Lower leg skin (tissue), 4 donors: ENCODE results near the gene LETM1. TPM values are rescaled to one million over a fixed set of nuclear protein-coding genes. Genes with fewer than 3 reads are reported as not detected.

ENCODE experiments used
- DNase-seq, 2 donors: peaks; one replicate each; pipeline ENCODE4 v3.0.0-alpha.2; 2019; ENCODE audit warnings: low spot score in 2 of 2
- H3K4me3 ChIP-seq: fragments of 200-600 bp; sonication (generic); 2 replicates; pipeline ENCODE4 v1.5.1; 2017; ENCODE audit warnings: mild to moderate bottlenecking, low read depth; ENCODE audit not compliant: poor library complexity, severe bottlenecking
- POLR2A ChIP-seq, 2 donors: fragments of 450-650 bp; IDR thresholded peaks; one replicate each; pipeline ENCODE4 v1.6.1; 2016 to 2017; ENCODE audit warnings: antibody characterized with exemption in 2 of 2, mild to moderate bottlenecking in 1 of 2, moderate library complexity in 1 of 2
- WGBS, 2 donors: methylation state at CpG; one replicate each; pipeline ENCODE4 v1.1.5; 2018; 5-methylcytosine and 5-hydroxymethylcytosine counted together
- intact Hi-C: fragments of 100-400 bp; cut with DNase I; formaldehyde crosslinking; loops from one replicate; pipeline ENCODE4 v1.15.0; 2023; ENCODE audit warnings: low total_unique reads
- total RNA-seq, 4 donors: library from RNA; depleted of rRNA; stranded (reverse); fragments of >200 nt; gene quantifications; one replicate each; pipeline ENCODE4 v1.1.0, GENCODE V29; 2016
- TF ChIP-seq, protein P1 (sequence below), 3 donors: fragments of 450-650 bp; IDR thresholded peaks; one replicate each; pipeline ENCODE4 v1.5.1; 2016; ENCODE audit warnings: antibody characterized with exemption in 3 of 3, mild to moderate bottlenecking in 3 of 3, moderate library complexity in 2 of 3

The LETM1 gene
- total RNA-seq, 4 donors from 2014 or later: 27.2 to 49.9 (median 39.0) TPM

DNA sequence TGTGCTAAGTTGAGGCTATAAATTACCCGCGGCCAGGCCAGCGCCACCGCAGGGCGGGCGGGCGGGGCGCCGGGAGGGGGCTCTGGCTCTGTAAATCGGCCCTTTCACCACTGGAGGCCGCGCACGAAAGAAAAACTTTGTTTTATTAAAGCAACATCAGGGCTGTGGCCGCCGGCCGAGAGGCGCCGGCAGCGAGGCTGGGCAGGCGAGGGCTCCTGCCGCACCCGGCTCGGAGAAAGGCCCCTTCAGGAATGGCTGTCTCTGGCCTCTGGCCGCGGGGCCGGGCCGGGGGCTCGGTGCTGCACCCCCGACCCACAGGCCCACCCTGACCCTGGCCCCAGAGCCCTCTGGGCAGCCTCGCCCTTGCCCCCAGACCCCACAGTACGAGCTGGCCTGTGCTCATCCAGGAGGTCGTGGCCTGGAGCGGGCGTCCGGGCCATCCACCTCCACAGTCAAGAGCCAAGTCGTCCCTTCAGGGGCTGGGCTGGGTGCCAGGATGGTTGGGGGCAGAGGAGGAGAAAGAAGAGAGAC, 92.3 kb downstream of the LETM1 start:
- TF ChIP-seq, protein P1, sequence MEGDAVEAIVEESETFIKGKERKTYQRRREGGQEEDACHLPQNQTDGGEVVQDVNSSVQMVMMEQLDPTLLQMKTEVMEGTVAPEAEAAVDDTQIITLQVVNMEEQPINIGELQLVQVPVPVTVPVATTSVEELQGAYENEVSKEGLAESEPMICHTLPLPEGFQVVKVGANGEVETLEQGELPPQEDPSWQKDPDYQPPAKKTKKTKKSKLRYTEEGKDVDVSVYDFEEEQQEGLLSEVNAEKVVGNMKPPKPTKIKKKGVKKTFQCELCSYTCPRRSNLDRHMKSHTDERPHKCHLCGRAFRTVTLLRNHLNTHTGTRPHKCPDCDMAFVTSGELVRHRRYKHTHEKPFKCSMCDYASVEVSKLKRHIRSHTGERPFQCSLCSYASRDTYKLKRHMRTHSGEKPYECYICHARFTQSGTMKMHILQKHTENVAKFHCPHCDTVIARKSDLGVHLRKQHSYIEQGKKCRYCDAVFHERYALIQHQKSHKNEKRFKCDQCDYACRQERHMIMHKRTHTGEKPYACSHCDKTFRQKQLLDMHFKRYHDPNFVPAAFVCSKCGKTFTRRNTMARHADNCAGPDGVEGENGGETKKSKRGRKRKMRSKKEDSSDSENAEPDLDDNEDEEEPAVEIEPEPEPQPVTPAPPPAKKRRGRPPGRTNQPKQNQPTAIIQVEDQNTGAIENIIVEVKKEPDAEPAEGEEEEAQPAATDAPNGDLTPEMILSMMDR (IDR thresholded peaks at IDR 0.05): no peak
- no peak for TF ChIP-seq POLR2A (IDR thresholded peaks at IDR 0.05)
- no peak overlapping the region for H3K4me3 ChIP-seq
- 13 to 16% methylated on average over 20 to 36 of the region's 36 CpGs for WGBS, 2 donors
- DNase-seq: no peak
- intact Hi-C loops: no loop called here

DNA sequence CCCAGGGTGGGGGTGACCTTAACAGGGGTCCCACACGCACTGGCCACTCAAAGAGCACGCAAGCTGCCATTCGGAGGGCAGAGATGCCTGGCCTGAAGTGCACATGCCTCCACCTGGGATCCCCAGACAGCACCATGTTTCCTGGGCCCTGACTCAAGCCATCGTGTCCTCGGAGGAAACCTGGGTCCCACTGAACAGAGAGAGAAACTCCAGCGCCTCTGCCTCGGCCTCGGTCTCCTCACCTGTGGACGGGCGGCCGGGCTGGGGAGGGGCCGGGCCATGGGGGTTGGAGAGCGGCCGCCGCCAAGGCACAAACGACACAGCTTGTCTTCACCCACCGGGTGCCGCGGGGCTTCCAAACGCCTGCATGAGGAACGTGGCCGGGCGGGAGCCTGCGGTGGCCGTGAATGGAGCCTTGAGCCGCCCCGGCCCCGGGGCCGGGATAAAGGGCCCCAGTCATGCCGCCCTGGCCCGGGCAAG, 92.8 kb downstream of the LETM1 start:
- 0 to 31% methylated on average over 2 to 18 of the region's 31 CpGs for WGBS, 2 donors
- no peak overlapping the region for H3K4me3 ChIP-seq
- TF ChIP-seq, protein P1 (IDR thresholded peaks at IDR 0.05): no peak
- no peak for TF ChIP-seq POLR2A (IDR thresholded peaks at IDR 0.05)
- DNase-seq: no peak
- intact Hi-C loops: no loop called here

DNA sequence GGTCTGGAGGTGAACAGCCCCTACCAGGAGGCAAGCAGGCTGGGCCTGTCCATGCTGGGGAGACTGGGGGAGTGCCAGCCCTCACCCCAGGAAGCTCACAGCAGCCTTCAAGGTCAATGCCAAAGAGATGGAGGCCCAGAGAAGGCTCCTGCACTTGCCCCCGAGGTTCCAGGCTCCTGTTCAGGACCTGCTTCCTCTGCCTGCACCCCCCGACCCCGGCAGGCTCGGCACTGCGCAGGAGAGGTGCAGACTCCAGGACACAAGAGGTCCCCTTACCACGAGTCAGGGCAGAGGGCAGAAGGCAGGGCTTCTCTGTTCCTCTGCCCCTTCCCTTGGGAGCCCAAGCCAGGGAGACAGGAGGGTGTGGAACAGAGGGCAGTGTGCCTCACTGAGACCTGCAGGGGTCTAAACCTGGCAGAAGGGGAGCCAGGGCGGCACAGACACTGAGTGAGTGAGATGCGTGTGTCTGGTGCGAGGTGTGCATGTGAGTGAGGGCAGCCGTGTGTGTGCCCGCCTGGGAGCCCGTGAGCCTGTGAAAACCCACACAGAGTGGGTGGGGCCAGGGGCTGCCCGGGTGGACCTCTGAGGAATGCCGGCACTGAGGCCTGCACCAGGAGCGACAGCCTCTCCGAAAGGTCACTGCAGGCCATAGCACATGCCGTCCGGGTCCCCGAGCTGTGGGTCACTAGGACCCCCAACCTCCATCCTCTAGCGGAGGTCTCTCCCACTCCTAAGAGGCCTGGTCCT, 93.5 kb downstream of the LETM1 start:
- no peak overlapping the region for H3K4me3 ChIP-seq
- intact Hi-C loops: no loop called here
- DNase-seq: no peak
- no peak for TF ChIP-seq POLR2A (IDR thresholded peaks at IDR 0.05)
- TF ChIP-seq, protein P1 (IDR thresholded peaks at IDR 0.05): no peak
- 74 to 79% methylated on average over 19 to 20 of the region's 20 CpGs for WGBS, 2 donors

Other genes starting within 250 kb of the LETM1 start
- 1 to 10 TPM; 1.2 to 7.5 (median 3.7) TPM for gene FAM53A, start 171.8 kb downstream of the LETM1 start, total RNA-seq
- 10 to 100 TPM; 45.8 to 66.9 (median 59.4) TPM for gene SLBP, start 143.8 kb downstream of the LETM1 start, total RNA-seq
- 10 to 100 TPM; 31.0 to 62.0 (median 57.6) TPM for gene TMEM129, start 134.8 kb downstream of the LETM1 start, total RNA-seq
- 10 to 100 TPM in 1 of 4 donors, 1 to 10 TPM in 3; 6.1 to 10.0 (median 7.9) TPM for gene TACC3, start 134.6 kb downstream of the LETM1 start, total RNA-seq
- 100 to 1,000 TPM; 438 to 805 (median 489) TPM for gene FGFR3, start 62.9 kb downstream of the LETM1 start, total RNA-seq
- 10 to 100 TPM; 17.3 to 23.6 (median 19.4) TPM for gene NSD2, start 15.2 kb upstream of the LETM1 start, total RNA-seq
- 10 to 100 TPM; 29.3 to 45.3 (median 35.7) TPM for gene NELFA, start 152.8 kb upstream of the LETM1 start, total RNA-seq
- gene NAT8L, start 203.2 kb upstream of the LETM1 start, total RNA-seq: 1 to 10 TPM in 2 of 4 donors, under 1 TPM in 2; 0.39 to 1.4 (median 0.97) TPM